Kidney (tissue), 14 donors: ENCODE data around the gene DDX23. TPM values are rescaled to one million over a fixed set of nuclear protein-coding genes. Genes with fewer than 3 reads are reported as not detected.

ENCODE experiments used
- DNase-seq, 5 donors: peaks; one replicate each; pipeline ENCODE4 v3.0.0-alpha.2; 2013 to 2020
- FAIRE-seq: peaks from 2 replicates; lab custom pipeline; 2012; peaks lifted over from hg19 to GRCh38; lab: Jason Lieb, UNC
- H3K27ac ChIP-seq, 2 donors: one replicate each; pipeline ENCODE4 v1.7.0; 2013; ENCODE audit warnings: low read depth in 2 of 2, low read length in 2 of 2, inconsistent platforms in 1 of 2
- H3K27me3 ChIP-seq: one replicate; pipeline ENCODE4 v1.7.1; 2013; ENCODE audit warnings: low read length, inconsistent platforms; ENCODE audit not compliant: control insufficient read depth, insufficient read depth
- H3K36me3 ChIP-seq, 3 donors: one replicate each; pipeline versions ENCODE4 v1.7.0 to v1.7.1; 2013; ENCODE audit warnings: low read length in 3 of 3, control low read depth in 1 of 3, inconsistent platforms in 1 of 3; ENCODE audit not compliant: insufficient read depth in 3 of 3, control insufficient read depth in 2 of 3
- H3K4me1 ChIP-seq, 3 donors: one replicate each; pipeline versions ENCODE4 v1.7.0 to v1.7.1; 2013; ENCODE audit warnings: low read length in 3 of 3, inconsistent platforms in 1 of 3, low read depth in 1 of 3; ENCODE audit not compliant: control insufficient read depth in 2 of 3, insufficient read depth in 2 of 3
- H3K4me3 ChIP-seq, 3 donors: one replicate each; pipeline versions ENCODE4 v1.7.0 to v1.8.1; 2013; ENCODE audit warnings: low read length in 3 of 3, control low read depth in 1 of 3, inconsistent platforms in 1 of 3
- H3K9ac ChIP-seq, 3 donors: one replicate each; pipeline versions ENCODE4 v1.7.0 to v1.7.1; 2013; ENCODE audit warnings: low read length in 3 of 3, control low read depth in 1 of 3, inconsistent platforms in 1 of 3
- H3K9me3 ChIP-seq, 3 donors: one replicate each; pipeline versions ENCODE4 v1.7.0 to v1.7.1; 2013; ENCODE audit warnings: low read length in 3 of 3, control low read depth in 1 of 3, inconsistent platforms in 1 of 3; ENCODE audit not compliant: control insufficient read depth in 2 of 3, insufficient read depth in 1 of 3
- intact Hi-C: fragments of 100-400 bp; cut with DNase I; formaldehyde crosslinking; loops from one replicate; pipeline ENCODE4 v1.11.1; 2022
- polyA plus RNA-seq: library from polyadenylated mRNA; stranded (reverse); fragments of 350-450 nt; fragmentation: Illumina TruSeq; extraction: RNeasy Lipid Tissue Mini Kit (QIAGEN cat#74804); gene quantifications from one replicate; pipeline ENCODE4 v1.2.3, GENCODE V29; 2014; ENCODE audit warnings: low read depth, low replicate concordance; ENCODE audit not compliant: insufficient read depth
- total RNA-seq: library from RNA; stranded (reverse); fragmentation: NEBNext Ultra II Directional; extraction: Animal tissue kit (Norgen Biotek cat#: 25700); gene quantifications from one replicate; pipeline ENCODE4 v1.2.1, GENCODE V29; 2021
- TF ChIP-seq, protein P1 (sequence below): IDR thresholded peaks from 3 replicates; pipeline ENCODE4 v1.5.1; 2012; ENCODE audit warnings: mild to moderate bottlenecking, moderate library complexity, borderline replicate concordance; ENCODE audit not compliant: insufficient read depth; ENCODE audit errors: extremely low read depth
- donor health status: control.
- donor health status: control.
- donor health status: control.
- donor health status: control.
- donor health status: control.
- donor health status: DM: yes; HTN: yes; CAD: no.
- donor health status: Normal renal cell carcinoma (clear cell type).

DDX23 gene
- total and polyA plus RNA-seq, 2 donors from 2014 or later = 31.9 to 65.5 TPM

DNA sequence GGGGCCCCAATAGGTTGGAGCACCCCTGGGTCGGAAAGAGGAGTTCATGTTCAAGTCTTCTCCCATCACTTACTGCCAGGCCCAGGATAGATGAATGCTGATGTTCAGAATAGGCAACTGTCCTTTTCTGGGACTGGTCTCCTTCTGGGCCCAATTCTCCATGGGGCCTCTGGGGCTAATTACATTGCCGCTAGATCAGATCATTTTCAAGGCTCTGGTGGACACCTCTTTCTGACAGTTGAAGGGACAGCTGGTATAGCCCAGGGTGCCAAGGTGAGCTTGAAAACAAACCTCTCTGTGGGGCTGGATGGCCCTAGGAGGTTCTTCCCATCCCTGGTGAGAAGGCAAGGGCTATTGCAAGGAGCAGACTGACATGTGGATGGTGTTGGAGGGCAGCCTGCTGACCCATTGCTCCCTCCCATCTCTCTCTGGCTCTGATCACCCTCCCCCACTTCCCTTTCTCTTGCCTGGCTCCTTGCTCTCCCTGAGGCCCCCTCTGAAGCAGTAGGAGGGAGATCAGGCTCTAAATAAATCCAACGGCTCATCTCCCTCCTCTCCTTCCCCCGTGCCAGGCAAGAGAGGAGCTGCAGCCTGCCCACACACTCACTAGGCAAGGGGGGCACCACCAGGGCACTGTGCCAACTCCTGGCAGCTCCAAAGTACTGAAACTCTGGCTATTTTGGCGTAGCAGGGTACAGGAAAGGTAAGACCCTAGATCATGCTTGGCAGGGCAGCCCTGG, 31.8 kb downstream of the DDX23 start:
- H3K27me3 ChIP-seq = no peaks in the 10 kb centered on the region
- no peak overlapping the region for H3K27ac ChIP-seq
- FAIRE-seq = no peak
- no peak overlapping the region for H3K4me3 ChIP-seq
- H3K9ac ChIP-seq = no peak overlapping the region
- peaks cover 0 to 14% (median 0%) of the 10 kb centered on the region in 3 donors for H3K4me1 ChIP-seq
- TF ChIP-seq, protein P1, sequence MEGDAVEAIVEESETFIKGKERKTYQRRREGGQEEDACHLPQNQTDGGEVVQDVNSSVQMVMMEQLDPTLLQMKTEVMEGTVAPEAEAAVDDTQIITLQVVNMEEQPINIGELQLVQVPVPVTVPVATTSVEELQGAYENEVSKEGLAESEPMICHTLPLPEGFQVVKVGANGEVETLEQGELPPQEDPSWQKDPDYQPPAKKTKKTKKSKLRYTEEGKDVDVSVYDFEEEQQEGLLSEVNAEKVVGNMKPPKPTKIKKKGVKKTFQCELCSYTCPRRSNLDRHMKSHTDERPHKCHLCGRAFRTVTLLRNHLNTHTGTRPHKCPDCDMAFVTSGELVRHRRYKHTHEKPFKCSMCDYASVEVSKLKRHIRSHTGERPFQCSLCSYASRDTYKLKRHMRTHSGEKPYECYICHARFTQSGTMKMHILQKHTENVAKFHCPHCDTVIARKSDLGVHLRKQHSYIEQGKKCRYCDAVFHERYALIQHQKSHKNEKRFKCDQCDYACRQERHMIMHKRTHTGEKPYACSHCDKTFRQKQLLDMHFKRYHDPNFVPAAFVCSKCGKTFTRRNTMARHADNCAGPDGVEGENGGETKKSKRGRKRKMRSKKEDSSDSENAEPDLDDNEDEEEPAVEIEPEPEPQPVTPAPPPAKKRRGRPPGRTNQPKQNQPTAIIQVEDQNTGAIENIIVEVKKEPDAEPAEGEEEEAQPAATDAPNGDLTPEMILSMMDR = no peak
- H3K9me3 ChIP-seq = no peaks in the 10 kb centered on the region
- intact Hi-C loops = no loop called here
- no peaks in the 10 kb centered on the region for H3K36me3 ChIP-seq
- peak in 4 of 5 donors; percentile 45 to 72 (median 68) for DNase-seq

DNA sequence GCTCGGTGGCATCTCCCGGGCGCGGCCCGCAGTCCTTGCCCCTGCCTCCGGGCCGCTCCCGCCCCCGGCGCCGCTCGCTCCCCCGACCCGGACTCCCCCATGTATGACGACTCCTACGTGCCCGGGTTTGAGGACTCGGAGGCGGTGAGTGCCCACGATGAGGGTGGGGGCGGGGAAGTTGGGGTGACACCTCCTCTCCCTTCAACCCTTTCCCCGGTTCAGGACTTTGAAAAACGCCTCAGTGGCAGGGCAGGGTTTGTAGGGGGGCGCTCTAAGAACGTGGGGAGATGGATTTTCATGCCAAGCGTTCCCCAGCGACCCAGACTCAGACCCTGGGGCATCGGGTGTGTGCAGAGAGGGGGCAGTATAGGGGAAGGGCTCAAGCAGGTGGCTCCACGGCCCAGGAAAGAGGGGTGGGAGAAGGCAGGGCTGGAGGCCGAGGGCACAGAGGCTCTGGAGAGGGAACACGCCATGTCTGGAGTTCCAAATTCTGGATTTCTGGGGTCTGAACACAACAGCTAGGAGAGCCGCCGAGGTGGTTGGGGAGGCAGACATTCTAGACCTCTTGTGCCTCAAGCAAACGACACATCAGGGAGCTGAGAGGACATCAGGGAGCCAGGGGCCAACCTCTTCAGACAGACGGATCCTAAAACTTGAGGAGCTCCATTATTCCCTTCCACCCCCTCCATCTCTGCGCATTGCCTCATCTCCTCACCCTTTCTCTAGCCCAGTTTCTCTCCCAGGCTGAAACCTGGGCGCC, 33.0 kb downstream of the DDX23 start:
- TF ChIP-seq, protein P1 = no peak
- Histone ChIP-seq H3K4me3 (peak overlapping the region in 2 of 3 donors; percentile 30 to 62), H3K9ac (peak overlapping the region in 1 of 3 donors; percentile 26), H3K27me3 (no peaks in the 10 kb centered on the region), H3K4me1 (peaks cover 0 to 17% (median 0%) of the 10 kb centered on the region in 3 donors), H3K27ac (no peak overlapping the region), H3K9me3 (no peaks in the 10 kb centered on the region), H3K36me3 (no peaks in the 10 kb centered on the region)
- intact Hi-C loops = no loop called here
- DNase-seq = peak; percentile 30 to 85 (median 60)
- FAIRE-seq = no peak

DNA sequence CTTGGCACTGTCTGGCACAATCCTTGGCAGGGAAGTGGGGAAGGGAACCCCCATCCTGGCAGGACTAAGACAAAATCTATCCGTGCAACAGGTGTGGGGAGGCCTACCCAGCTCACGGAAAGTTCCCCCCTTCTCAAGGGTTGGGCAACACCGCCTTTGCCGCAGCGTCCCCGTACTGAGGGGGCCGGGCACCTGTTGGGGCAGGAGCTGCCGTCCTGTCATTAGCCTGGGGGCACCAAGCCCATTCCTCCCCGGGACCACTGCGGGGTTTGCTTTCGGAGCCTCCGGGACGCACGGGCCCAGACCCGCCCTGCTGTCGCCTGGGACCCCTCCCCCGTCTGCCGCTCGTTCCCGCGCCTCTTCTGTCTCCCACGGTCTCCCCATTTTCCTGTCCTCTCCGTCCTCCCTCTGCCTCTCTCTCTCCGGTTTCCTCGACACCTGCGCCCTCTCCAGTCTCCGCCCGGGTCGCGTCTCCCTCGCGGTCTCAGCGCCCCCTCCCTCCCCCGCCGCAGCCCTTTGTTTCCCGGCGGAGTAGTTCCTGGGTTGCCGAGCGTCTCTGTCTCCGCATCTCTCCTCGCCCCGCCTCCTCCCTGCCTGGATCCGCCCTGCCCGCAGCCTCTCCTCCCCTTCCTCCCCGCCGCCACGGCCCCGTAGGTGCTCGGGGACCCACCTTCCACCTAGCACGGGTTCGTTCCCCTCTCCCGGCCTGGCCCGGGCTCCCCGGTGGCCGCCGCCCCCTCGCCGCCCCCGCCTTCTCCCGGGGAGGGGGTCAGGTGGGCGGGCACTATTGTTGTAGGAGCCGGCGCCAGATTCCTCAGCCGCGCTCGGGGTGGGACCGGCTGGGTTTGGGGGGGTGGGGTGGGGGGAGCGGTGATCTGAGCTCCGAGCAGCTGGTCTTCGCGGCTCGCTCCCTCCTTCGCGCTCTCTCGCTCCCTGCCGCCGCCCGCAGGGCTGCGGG, 33.8 kb downstream of the DDX23 start, which contains the start of gene CACNB3:
Gene CACNB3 (plus strand): TSS at position 624 of the 958 bp plus-strand sequence. CDS start 434 bp downstream, outside the sequence.
- DNase-seq (peak; percentile 86 to 93 (median 90)), FAIRE-seq (no peak)
- Histone ChIP-seq H3K9me3 (no peaks in the 10 kb centered on the region), H3K36me3 (no peaks in the 10 kb centered on the region), H3K9ac (peak within 1 kb of the TSS in 2 of 3 donors; percentile 26 to 44), H3K27ac (no peak within 1 kb of the TSS), H3K27me3 (no peaks in the 10 kb centered on the region), H3K4me1 (peaks cover 0 to 22% (median 0%) of the 10 kb centered on the region in 3 donors), H3K4me3 (peak within 1 kb of the TSS; percentile 32 to 62 (median 62))
- TF ChIP-seq, protein P1 = no peak
- intact Hi-C loops = no loop called here
